SU-DHL-6 (cell line): ENCODE data around the gene ZMIZ1.

Experiments
- H2AFZ ChIP-seq: fragments of 200-600 bp; sonication (generic); 2 replicates; pipeline ENCODE4 v1.6.1; 2014; ENCODE audit warnings: low read depth, mild to moderate bottlenecking, moderate library complexity, mixed read lengths, antibody characterized with exemption, low read length; ENCODE audit not compliant: severe bottlenecking
- H3F3A ChIP-seq: fragments of 200-600 bp; shearing (Covaris generic); 2 replicates; pipeline ENCODE4 v1.6.0; 2016; ENCODE audit warnings: antibody characterized with exemption, mild to moderate bottlenecking; ENCODE audit not compliant: insufficient read depth
- H3K27ac ChIP-seq: fragments of 200-600 bp; sonication (generic); 2 replicates; pipeline ENCODE4 v1.5.1; 2016; ENCODE audit warnings: low read depth, mild to moderate bottlenecking, low read length, moderate library complexity, mixed read lengths
- H3K27me3 ChIP-seq: fragments of 200-600 bp; sonication (generic), shearing (Covaris generic); 2 replicates; pipeline ENCODE4 v1.6.0; 2014; ENCODE audit warnings: mild to moderate bottlenecking, low read length
- H3K36me3 ChIP-seq: fragments of 200-600 bp; sonication (generic); 2 replicates; pipeline ENCODE4 v1.6.1; 2014; ENCODE audit warnings: mild to moderate bottlenecking, low read length, mixed read lengths
- H3K4me2 ChIP-seq: fragments of 300-600, 200-600 bp; shearing (Covaris generic), sonication (generic); 2 replicates; pipeline ENCODE4 v1.6.0; 2014; ENCODE audit warnings: low read length, low read depth, mild to moderate bottlenecking; ENCODE audit not compliant: poor library complexity, severe bottlenecking
- H3K4me3 ChIP-seq: fragments of 200-600 bp; sonication (generic); 2 replicates; pipeline ENCODE4 v1.5.1; 2014; ENCODE audit warnings: antibody characterized with exemption, low read length, mild to moderate bottlenecking, mixed read lengths; ENCODE audit not compliant: insufficient read depth, poor library complexity, severe bottlenecking
- H3K79me2 ChIP-seq: fragments of 200-600 bp; sonication (generic); 2 replicates; pipeline ENCODE4 v1.6.1; 2014; ENCODE audit warnings: mild to moderate bottlenecking, low read length, moderate library complexity; ENCODE audit not compliant: insufficient read depth
- H3K9ac ChIP-seq: fragments of 200-600 bp; sonication (generic); 2 replicates; pipeline ENCODE4 v1.7.0; 2014; ENCODE audit warnings: mild to moderate bottlenecking, low read length
- H3K9me2 ChIP-seq: fragments of 200-600 bp; sonication (generic); replicated peaks from 2 replicates; pipeline ENCODE4 v1.6.1; 2014; ENCODE audit warnings: low read length; ENCODE audit not compliant: insufficient read depth
- H3K9me3 ChIP-seq: fragments of 200-600 bp; sonication (generic); 2 replicates; pipeline ENCODE4 v1.6.1; 2014; ENCODE audit warnings: low read length, mixed read lengths; ENCODE audit not compliant: insufficient read depth
- H4K20me1 ChIP-seq: fragments of 200-600 bp; sonication (generic); 2 replicates; pipeline ENCODE4 v1.6.1; 2014; ENCODE audit warnings: low read depth, mild to moderate bottlenecking, antibody characterized with exemption, low read length, moderate library complexity, mixed read lengths
- CTCF ChIP-seq: fragments of 200-600 bp; sonication (generic); IDR thresholded peaks from one replicate; pipeline ENCODE4 v1.5.1; 2017; ENCODE audit warnings: antibody characterized with exemption, mild to moderate bottlenecking, low read length, moderate library complexity; ENCODE audit not compliant: insufficient read depth, poor library complexity, severe bottlenecking
- EZH2phosphoT487 ChIP-seq: fragments of 200-600 bp; sonication (generic), shearing (Covaris generic); conservative IDR thresholded peaks from 2 replicates; pipeline ENCODE4 v1.6.1; 2018; ENCODE audit warnings: mild to moderate bottlenecking, antibody characterized with exemption, low read length, moderate library complexity, mixed read lengths

Gene ZMIZ1

GRCh38 chr10:79246606-79247275 is 178.0 kb downstream of the ZMIZ1 start:
- no peak overlapping the region for H2AFZ ChIP-seq
- no peak overlapping the region for H3K4me2 ChIP-seq
- H3K36me3 ChIP-seq = no peaks in the 10 kb centered on the region
- H3F3A ChIP-seq = no peaks in the 10 kb centered on the region
- no peak overlapping the region for H3K4me3 ChIP-seq
- no peak overlapping the region for H3K9ac ChIP-seq
- no peaks in the 10 kb centered on the region for H3K9me2 ChIP-seq
- H3K79me2 ChIP-seq = no peaks in the 10 kb centered on the region
- H3K9me3 ChIP-seq = no peaks in the 10 kb centered on the region
- no peaks in the 10 kb centered on the region for H3K27me3 ChIP-seq
- no peak overlapping the region for H3K27ac ChIP-seq
- H4K20me1 ChIP-seq = no peaks in the 10 kb centered on the region
- no peak for TF ChIP-seq CTCF
- TF ChIP-seq EZH2phosphoT487 = no peak

- H3K9ac ChIP-seq = no peak overlapping the region
- no peak overlapping the region for H3K27ac ChIP-seq
- H3K27me3 ChIP-seq = no peaks in the 10 kb centered on the region
Measured at GRCh38 chr10:79247373-79248137, 178.8 kb downstream of the ZMIZ1 start.

GRCh38 chr10:79248341-79249185 is 179.8 kb downstream of the ZMIZ1 start:
- Histone ChIP-seq H3K9me3 (no peaks in the 10 kb centered on the region), H3K27me3 (no peaks in the 10 kb centered on the region), H3K9ac (no peak overlapping the region)

More at GRCh38 chr10:79247373-79248137, 178.8 kb downstream of the ZMIZ1 start:
- no peak for TF ChIP-seq CTCF
- no peaks in the 10 kb centered on the region for H3F3A ChIP-seq
- no peaks in the 10 kb centered on the region for H3K9me2 ChIP-seq
- no peak overlapping the region for H3K4me2 ChIP-seq
- no peaks in the 10 kb centered on the region for H3K79me2 ChIP-seq
- no peaks in the 10 kb centered on the region for H3K36me3 ChIP-seq
- H4K20me1 ChIP-seq = no peaks in the 10 kb centered on the region
- H3K9me3 ChIP-seq = no peaks in the 10 kb centered on the region
- H2AFZ ChIP-seq = no peak overlapping the region
- H3K4me3 ChIP-seq = no peak overlapping the region

More at GRCh38 chr10:79248341-79249185, 179.8 kb downstream of the ZMIZ1 start:
- Histone ChIP-seq H3K4me2 (no peak overlapping the region), H4K20me1 (no peaks in the 10 kb centered on the region), H3K27ac (no peak overlapping the region), H3K9me2 (no peaks in the 10 kb centered on the region), H3K79me2 (no peaks in the 10 kb centered on the region), H3K36me3 (no peaks in the 10 kb centered on the region), H2AFZ (no peak overlapping the region), H3K4me3 (no peak overlapping the region), H3F3A (no peaks in the 10 kb centered on the region)
- TF ChIP-seq CTCF (no peak), EZH2phosphoT487 (no peak)
